Mammary epithelial cell (primary cell): ENCODE measurements around the gene GATA2.

Source experiments
- CTCF ChIP-seq, 2 donors: IDR thresholded peaks in 1 of 2; conservative IDR thresholded peaks in 1 of 2; 2 replicates each; pipeline ENCODE4 v1.5.1; 2011 to 2012; ENCODE audit warnings: inconsistent platforms in 2 of 2, low read length in 2 of 2, mild to moderate bottlenecking in 2 of 2, control low read depth in 1 of 2, low read depth in 1 of 2; ENCODE audit not compliant: insufficient read depth in 1 of 2; ENCODE audit errors: extremely low read depth in 1 of 2
- EZH2 ChIP-seq: IDR thresholded peaks from 2 replicates; pipeline ENCODE4 v1.6.1; 2012; ENCODE audit warnings: low read length, inconsistent platforms, borderline replicate concordance

- TF ChIP-seq CTCF (conservative IDR thresholded peaks at IDR 0.05 in 1 of 2, IDR thresholded peaks at IDR 0.05 in 1 of 2; ENCODE audit: extremely low read depth in 1 of 2, insufficient read depth in 1 of 2, low read depth in 1 of 2, low read length in 2 of 2): no peak
- TF ChIP-seq EZH2: peak; percentile 7
Measured at GRCh38 chr3:128486681-128487537, 6.1 kb downstream of the GATA2 start.
